A172 (cell line): ENCODE data around the gene MPPED2. TPM values are rescaled to one million over a fixed set of nuclear protein-coding genes. Genes with fewer than 3 reads are reported as not detected.

ENCODE experiments used
- DNase-seq: peaks from one replicate; pipeline ENCODE4 v3.0.0-alpha.2; 2015; ENCODE audit warnings: low spot score
- total RNA-seq: library from RNA; depleted of rRNA; stranded (reverse); fragments of >200 nt; shearing (Covaris generic); gene quantifications from 2 replicates; pipeline ENCODE4 v1.2.3, GENCODE V29; 2014

MPPED2 gene
- total RNA-seq, 1 experiment from 2014 or later: not detected

DNA sequence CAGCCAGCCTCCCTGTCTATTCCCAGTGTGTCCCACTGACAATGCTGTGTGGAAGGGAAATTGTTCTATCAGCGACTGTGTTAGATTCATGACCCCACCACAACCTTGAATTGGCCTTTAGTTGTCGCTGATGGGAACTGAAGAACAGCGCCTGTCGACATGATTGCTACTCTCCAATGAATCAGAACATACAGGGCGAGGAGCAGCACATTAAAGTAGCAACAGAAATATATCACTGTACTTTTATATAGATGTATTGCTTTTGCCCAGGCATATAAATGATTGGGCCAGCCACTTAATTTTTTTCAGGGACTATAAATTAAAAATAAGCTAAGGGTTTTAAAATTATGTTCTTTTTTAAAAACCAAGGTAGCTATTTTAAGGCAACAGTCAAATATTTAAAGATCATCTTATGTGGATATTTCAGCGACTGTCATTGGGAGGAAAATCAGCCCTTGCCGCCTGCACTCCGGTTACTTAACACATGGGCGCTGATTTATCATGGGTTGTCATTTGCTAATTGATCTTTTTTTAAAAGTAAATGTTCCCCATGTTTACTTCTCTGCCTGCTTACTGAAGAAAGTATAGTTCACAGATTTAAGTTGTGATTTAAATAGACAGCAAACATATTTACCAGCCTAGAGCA, 221.2 kb downstream of the MPPED2 start:
- DNase-seq: no peak

DNA sequence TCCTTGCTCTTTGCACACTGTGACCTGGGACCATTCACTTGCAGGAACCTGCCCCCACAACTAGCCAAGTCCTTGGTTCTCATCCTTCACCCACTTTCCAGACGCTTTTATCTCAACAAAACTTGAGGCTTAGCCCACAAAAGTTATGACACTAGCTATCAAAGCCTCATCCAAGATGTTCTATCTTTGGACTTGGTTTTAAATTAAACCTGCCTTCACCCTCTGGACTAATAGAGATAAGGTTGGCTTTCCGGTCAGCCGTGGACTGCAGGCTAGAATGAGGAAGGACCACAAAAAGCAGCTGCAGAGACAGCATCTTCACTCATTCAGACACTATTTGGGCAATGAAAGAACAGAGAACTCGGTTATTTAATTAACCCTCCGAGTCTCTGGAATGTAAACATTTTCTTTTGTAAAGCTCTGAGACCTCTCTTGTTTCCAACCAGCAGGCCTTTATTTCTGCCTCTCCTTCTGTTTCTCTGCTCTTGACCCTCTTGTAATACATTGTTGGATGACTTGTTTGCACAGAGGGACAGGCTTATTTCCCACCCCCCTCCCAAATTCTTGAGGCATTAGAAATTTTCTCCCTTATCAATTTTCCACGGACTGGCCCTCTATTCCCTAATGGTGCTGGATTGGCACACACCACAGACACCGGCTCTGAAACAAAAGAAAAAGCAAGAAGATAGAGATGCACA, 221.9 kb downstream of the MPPED2 start:
- no peak for DNase-seq

DNA sequence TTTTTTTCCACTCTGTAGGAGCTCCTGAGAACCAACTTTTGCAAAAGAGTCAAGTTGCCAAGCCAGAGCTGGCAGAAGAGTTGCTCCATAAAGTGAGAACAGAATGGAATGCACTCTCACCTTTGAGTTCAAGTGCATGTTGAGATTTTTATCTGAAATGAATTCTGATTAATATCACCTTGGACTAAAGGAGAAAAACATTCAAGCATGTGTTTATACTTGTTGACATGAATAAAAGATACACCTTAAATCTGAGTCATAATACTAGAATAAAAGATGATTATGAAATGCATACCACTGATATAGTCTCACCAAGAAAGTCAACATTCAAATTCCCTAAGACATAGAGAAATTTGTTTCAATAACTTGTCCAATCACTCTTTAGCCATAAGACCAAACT, 225.4 kb downstream of the MPPED2 start:
- no peak for DNase-seq
